NT2/D1 (cell line): ENCODE results near the gene SLC6A12.

Experiments
- YY1 ChIP-seq: IDR thresholded peaks from 2 replicates; pipeline ENCODE4 v1.6.1; 2011; ENCODE audit not compliant: insufficient read length, insufficient read depth
- ZNF274 ChIP-seq: IDR thresholded peaks from 2 replicates; pipeline ENCODE4 v1.6.1; 2011; ENCODE audit warnings: mild to moderate bottlenecking, low read depth, low read length

GRCh38 chr12:230925-231671, 17.1 kb upstream of the SLC6A12 start:
- TF ChIP-seq ZNF274 (no peak), YY1 (no peak)
